GM19455 (cell line): Measurements from ENCODE around the gene CLIP2.
"Not testable (repeated sequence)": the region's sequence is repeated elsewhere in the genome, so short reads cannot be mapped to it uniquely, and the experiment has no call there.

Experiments
- ATAC-seq: cut with Tn5 transposase; IDR thresholded peaks from one replicate; pipeline ENCODE4 v1.9.1; 2021; ENCODE audit not compliant: unreplicated experiment

CLIP2 gene

DNA sequence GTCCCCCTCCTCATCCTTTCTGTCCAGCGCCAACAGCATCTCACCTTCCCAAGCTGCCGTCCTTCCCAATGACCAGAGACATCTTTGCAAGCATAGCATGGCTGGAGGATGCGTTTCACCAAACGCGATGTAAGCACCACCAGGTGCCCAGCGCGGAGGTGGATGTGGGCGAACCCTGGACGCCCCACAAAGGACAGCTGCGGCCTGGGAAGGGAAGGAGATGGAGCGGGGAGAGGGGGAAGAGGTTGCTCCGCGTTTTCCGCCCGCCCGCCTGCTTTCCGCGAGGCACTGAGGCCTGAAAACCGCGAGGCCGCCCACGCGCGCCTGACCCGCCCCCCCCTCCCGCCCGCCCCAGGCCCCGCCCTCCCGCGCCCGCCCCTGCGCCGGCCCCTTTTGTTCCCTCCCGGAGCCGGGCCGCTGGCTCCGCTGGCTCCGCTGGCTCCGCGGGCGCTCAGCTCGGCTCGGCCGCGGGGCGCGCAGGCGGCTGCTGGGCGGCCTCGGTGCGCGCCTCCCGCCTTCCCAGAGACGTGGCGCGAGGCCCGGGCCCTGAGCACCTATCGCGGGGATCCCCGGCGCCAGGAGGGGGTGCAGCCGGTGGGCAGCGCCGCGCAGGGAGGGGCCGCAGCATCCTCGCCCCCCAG lies at the start of gene CLIP2:
Gene CLIP2, plus strand, starts transcription at position 390 of the 641 bp plus-strand sequence. CDS start 28,140 bp downstream, outside the sequence.
- no peak for ATAC-seq

DNA sequence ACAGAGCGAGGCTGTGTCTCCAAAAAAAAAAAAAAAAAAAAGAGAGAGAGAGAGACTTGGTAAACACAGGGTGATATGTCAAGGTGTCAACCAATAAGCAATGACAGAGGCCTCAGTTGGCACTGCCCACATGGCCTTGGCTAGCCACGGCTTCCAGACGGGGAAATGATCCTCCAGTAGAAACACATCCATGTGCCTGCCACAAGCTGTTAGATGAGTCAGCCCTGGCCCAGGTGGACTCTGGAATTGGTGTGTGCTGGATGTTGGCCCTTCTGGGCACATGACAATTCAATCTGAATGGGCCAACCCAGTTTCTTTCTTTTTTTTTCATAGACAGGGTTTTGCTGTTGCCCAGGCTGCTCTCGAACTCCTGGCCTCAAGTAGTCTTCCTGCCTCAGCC lies 48.7 kb upstream of the CLIP2 start:
- ATAC-seq: no peak

- ATAC-seq: no peak
Measured at GRCh38 chr7:74242122-74242443, 47.1 kb upstream of the CLIP2 start.

GRCh38 chr7:74246497-74246896 lies 42.7 kb upstream of the CLIP2 start:
- ATAC-seq: no peak

- no peak for ATAC-seq
Measured at GRCh38 chr7:74248156-74248555, 41.1 kb upstream of the CLIP2 start.

DNA sequence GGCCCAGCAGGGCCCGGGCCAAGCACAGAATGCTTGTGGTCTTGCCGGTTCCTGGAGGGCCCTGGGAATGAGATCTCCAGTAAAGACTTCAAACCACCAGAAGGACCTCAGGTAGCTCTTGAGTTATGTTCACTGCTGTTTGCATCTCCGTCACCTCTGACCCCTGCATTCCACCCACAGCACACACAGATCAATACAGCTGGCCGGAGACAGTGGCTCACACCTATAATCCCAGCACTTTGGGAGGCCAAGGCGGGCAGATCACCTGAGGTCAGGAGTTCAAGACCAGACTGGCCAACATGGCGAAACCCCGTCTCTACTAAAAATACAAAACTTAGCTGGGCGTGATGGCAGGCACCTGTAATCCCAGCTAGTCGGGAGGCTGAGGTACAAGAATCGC lies 40.1 kb upstream of the CLIP2 start:
- not testable (repeated sequence) for ATAC-seq

DNA sequence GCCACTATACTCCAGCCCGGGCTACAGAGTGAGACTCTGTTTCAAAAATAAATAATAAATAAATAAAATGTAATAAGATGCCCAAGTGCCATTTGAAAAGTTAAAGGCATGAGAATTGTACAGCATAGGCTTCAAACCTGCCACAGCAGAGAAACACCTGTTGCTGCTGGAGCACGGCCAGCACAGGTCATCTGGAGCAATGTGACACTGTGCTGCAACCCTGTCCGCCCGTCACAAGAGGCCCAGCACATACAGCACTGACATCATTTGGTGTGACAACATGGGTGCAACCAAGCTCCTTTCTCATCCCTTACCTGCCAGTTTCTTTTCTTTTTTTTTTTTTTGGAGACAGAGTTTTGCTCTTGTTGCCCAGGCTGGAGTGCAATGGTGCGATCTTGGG lies 36.3 kb upstream of the CLIP2 start:
- ATAC-seq: no peak

GRCh38 chr7:74253331-74253730 lies 35.9 kb upstream of the CLIP2 start:
- ATAC-seq: no peak

DNA sequence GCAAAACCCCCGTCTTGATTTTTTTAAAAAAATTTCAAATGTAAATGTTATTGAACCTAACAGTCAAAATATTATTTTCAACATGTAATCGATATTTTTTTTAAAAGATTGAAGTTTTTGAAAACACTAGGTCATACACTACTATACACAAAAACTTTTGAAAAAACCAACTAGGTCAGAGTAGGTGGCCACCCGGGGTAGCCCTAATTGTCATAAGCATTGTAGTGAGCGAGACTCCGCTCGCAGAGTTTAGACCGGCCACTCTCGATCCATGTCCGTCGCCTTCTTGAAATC lies 35.4 kb upstream of the CLIP2 start:
- peak; percentile 3 for ATAC-seq

GRCh38 chr7:74254129-74254857 lies 34.9 kb upstream of the CLIP2 start, which contains the start of gene RFC2:
Gene RFC2, minus strand, starts transcription at chr7:74254399. Its CDS starts 16 bp downstream, at chr7:74254383.
- ATAC-seq: peak; percentile 89

GRCh38 chr7:74254858-74255379 lies 34.3 kb upstream of the CLIP2 start:
- no peak for ATAC-seq

GRCh38 chr7:74255461-74255860 lies 33.7 kb upstream of the CLIP2 start:
- ATAC-seq: not testable (repeated sequence)

DNA sequence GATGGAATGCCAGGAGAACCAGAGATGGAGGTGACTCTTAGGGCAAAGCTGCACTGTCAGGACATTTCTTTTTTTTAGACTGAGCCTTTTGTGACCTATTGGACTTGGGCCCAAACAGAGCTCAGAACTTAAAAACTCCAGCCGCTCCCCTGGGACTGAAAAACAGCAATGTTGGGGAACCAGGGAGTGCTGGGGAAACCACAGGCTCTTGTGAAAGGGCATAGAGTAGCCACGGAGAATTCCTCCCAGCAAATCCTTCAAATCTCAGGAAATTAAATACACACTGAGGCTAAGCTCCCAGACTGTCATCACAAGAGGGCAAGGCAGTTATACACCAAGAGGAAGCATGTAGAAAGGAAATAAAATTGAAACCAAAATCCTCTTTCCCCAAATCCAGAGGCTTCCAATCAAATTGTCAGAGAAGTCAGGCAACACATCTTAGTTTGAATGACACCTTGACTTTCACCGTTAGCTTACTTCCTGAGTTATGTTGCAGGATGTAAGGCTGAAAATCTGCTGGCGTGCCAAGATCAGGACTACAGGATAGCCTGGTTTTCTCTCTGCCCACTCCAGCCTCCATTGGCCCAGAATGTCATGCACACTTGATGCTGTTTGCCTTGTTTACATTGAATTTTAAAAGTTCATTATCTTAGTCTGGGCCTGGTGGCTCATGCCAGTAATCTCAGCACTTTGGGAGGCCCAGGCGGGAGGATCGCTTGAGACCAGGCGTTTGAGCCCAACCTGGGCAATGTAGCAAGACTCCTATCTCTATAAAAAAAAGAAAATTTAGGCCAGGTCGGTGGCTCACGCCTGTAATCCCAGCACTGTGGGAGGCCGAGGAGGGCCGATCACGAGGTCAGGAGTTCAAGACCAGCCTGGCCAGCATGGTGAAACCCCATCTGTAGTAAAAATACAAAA lies 32.5 kb upstream of the CLIP2 start:
- no peak for ATAC-seq

DNA sequence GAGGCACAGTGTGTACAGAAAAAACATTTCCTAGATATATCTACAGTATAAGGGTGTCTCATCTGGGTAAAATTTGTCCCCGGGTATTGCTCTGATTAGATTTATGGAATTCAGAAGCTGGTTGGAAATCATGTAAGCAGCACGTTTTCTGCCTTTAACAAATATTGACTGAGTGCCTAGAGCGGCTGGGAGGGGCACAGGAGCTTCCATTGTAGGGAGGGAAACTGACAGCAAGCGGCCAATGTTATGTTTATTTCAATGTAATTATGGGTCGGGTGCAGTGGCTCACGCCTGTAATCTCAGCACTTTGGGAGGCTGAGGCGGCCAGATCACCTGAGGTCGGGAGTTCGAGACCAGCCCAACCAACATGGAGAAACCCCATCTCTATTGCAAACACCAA lies 30.6 kb upstream of the CLIP2 start:
- no peak for ATAC-seq

DNA sequence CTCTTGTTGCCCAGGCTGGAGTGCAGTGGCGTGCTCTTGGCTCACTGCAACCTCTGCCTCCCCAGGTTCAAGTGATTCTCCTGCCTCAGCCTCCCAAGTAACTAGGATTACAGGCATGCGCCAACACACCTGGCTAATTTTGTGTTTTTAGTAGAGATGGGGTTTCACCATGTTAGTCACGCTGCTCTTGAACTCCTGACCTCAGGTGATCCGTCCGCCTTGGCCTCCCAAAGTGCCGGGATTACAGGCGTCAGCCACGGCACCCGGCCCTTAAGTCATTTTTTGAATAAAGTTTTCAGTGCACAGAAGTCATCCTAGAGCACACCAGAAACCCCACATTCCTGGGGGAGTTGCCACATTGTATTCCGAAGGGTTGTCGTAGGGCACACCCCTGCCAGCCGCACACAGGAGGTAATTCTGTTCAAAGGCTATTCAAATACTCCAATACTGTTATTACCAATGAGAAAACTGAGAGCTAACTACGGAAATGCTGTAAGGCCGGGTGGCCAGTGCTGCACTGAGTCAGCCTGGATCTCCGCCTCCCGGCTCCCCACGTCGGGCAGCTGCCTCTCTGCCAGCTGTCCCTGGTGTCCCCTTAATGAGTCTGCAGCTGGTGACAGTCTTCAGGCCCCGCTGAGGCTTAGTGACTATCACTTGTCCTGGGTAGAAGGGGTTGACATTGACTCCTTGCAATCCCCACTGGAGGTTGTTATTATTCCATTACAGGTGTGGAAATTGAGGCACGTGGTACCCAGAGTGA lies 26.4 kb upstream of the CLIP2 start:
- ATAC-seq: no peak

GRCh38 chr7:74263399-74264120 lies 25.6 kb upstream of the CLIP2 start:
- no peak for ATAC-seq

- no peak for ATAC-seq
Measured at GRCh38 chr7:74266191-74266963, 22.8 kb upstream of the CLIP2 start.

- ATAC-seq: no peak
Measured at GRCh38 chr7:74267756-74268565, 21.2 kb upstream of the CLIP2 start.
